ENCODE measurements around the gene ZNF521. TPM values are rescaled to one million over a fixed set of nuclear protein-coding genes. Genes with fewer than 3 reads are reported as not detected.

ZNF521 gene
- total and polyA plus RNA-seq, 10 donors, result 2.9 to 136 (median 71.8) TPM

- 90 to 96% (median 94%) methylated on average over 2 of the region's 2 CpGs for WGBS, 5 donors
- Histone ChIP-seq H3K4me1 (peaks cover 0 to 6% (median 0%) of the 10 kb centered on the region in 6 donors), H3K4me3 (no peak overlapping the region), H3K9me3 (peaks cover 0 to 18% (median 12%) of the 10 kb centered on the region in 8 donors), H3K36me3 (no peaks in the 10 kb centered on the region), H3K27ac (no peak overlapping the region), H3K27me3 (replicated peaks in 1 of 7) (no peaks in the 10 kb centered on the region)
- intact Hi-C loops (cut with DNase I; ENCODE audit: low total_unique reads), result no loop called here
- DNase-seq, result no peak
- TF ChIP-seq POLR2AphosphoS5 (IDR thresholded peaks at IDR 0.05), result no peak
- TF ChIP-seq CTCF (IDR thresholded peaks at IDR 0.05 in 8 of 11, conservative IDR thresholded peaks at IDR 0.05 in 3 of 11), result no peak
- no peak for TF ChIP-seq POLR2A (IDR thresholded peaks at IDR 0.05)
These were observed 230.5 kb downstream of the ZNF521 start for GRCh38 chr18:25121442-25121841.

GRCh38 chr18:25113566-25113965, 238.4 kb downstream of the ZNF521 start:
- Histone ChIP-seq H3K4me1 (peaks cover 0 to 7% (median 3%) of the 10 kb centered on the region in 6 donors), H3K27me3 (replicated peaks in 1 of 7) (no peaks in the 10 kb centered on the region), H3K4me3 (no peak overlapping the region), H3K36me3 (no peaks in the 10 kb centered on the region), H3K9me3 (peaks cover 0 to 13% (median 11%) of the 10 kb centered on the region in 8 donors), H3K27ac (peak overlapping the region in 2 of 8 donors; percentile 19 to 46)
- WGBS, 5 donors, result 35 to 76% (median 37%) methylated on average over 4 to 6 of the region's 6 CpGs
- TF ChIP-seq POLR2A (IDR thresholded peaks at IDR 0.05) (no peak), POLR2AphosphoS5 (IDR thresholded peaks at IDR 0.05) (no peak), CTCF (IDR thresholded peaks at IDR 0.05 in 8 of 11, conservative IDR thresholded peaks at IDR 0.05 in 3 of 11) (no peak)
- intact Hi-C loops (cut with DNase I; ENCODE audit: low total_unique reads), result no loop called here
- DNase-seq, result no peak

GRCh38 chr18:25112821-25113434, 239.0 kb downstream of the ZNF521 start:
- WGBS, 5 donors, result 88 to 98% (median 93%) methylated on average over 7 of the region's 7 CpGs
- Histone ChIP-seq H3K9me3 (peaks cover 0 to 10% (median 8%) of the 10 kb centered on the region in 8 donors), H3K27me3 (replicated peaks in 1 of 7) (no peaks in the 10 kb centered on the region), H3K4me1 (peaks cover 0 to 7% (median 3%) of the 10 kb centered on the region in 6 donors), H3K36me3 (no peaks in the 10 kb centered on the region), H3K27ac (peak overlapping the region in 1 of 8 donors; percentile 46), H3K4me3 (no peak overlapping the region)
- TF ChIP-seq POLR2AphosphoS5 (IDR thresholded peaks at IDR 0.05) (no peak), CTCF (IDR thresholded peaks at IDR 0.05 in 8 of 11, conservative IDR thresholded peaks at IDR 0.05 in 3 of 11) (no peak), POLR2A (IDR thresholded peaks at IDR 0.05) (no peak)
- intact Hi-C loops (cut with DNase I; ENCODE audit: low total_unique reads), result no loop called here
- DNase-seq, result no peak

GRCh38 chr18:25111377-25112288, 240.3 kb downstream of the ZNF521 start:
- TF ChIP-seq CTCF (IDR thresholded peaks at IDR 0.05 in 8 of 11, conservative IDR thresholded peaks at IDR 0.05 in 3 of 11), result no peak
- no peak for TF ChIP-seq POLR2AphosphoS5 (IDR thresholded peaks at IDR 0.05)
- no peak for TF ChIP-seq POLR2A (IDR thresholded peaks at IDR 0.05)
- 83 to 93% (median 89%) methylated on average over 13 of the region's 13 CpGs for WGBS, 5 donors
- no peak overlapping the region for H3K27ac ChIP-seq
- intact Hi-C loops (cut with DNase I; ENCODE audit: low total_unique reads), result no loop called here
- H3K36me3 ChIP-seq, result no peaks in the 10 kb centered on the region
- DNase-seq, result no peak
- H3K9me3 ChIP-seq, result no peaks in the 10 kb centered on the region
- H3K27me3 ChIP-seq (replicated peaks in 1 of 7), result no peaks in the 10 kb centered on the region
- peaks cover 0 to 7% (median 3%) of the 10 kb centered on the region in 6 donors for H3K4me1 ChIP-seq
- H3K4me3 ChIP-seq, result no peak overlapping the region
